ENCODE data around the gene HELB.

Gene HELB

DNA sequence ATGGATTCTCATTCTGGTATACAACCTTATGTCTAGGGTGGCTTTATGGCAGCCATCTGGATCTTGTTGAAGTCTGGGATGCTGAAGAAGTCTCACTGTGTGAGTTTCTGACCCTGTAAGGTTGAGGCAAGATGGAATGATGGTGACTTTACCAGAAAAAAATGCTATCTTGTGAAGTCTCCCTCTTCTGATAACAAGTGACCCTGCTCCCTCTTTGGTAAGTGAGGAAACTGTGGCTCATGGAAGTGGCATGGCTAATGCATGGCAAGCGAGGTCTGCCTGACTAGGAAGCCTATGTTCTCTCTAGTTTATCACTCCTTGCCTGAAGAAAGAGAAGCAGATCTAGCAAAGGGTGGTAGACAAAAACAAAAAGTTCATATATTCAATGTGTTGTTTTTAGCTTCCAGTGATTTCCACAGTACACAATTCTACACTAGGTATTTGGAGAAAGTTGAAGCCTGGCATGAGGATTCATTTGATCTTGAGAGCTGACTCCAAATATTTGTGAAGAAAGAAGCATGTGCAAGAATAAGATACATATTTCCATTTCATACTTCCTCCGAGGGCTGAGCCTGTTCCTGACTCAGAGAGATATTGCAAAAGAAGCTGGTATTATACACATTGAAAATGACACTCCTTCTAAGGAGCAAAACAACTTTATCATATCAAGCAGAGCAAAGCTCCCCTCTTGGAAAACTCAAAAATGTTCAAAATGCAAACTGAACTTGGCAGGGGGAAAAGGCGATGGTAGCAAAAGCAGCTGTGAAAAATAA is 63.6 kb downstream of the HELB start:
- no peak for DNase-seq (ENCODE audit: low read depth)

DNA sequence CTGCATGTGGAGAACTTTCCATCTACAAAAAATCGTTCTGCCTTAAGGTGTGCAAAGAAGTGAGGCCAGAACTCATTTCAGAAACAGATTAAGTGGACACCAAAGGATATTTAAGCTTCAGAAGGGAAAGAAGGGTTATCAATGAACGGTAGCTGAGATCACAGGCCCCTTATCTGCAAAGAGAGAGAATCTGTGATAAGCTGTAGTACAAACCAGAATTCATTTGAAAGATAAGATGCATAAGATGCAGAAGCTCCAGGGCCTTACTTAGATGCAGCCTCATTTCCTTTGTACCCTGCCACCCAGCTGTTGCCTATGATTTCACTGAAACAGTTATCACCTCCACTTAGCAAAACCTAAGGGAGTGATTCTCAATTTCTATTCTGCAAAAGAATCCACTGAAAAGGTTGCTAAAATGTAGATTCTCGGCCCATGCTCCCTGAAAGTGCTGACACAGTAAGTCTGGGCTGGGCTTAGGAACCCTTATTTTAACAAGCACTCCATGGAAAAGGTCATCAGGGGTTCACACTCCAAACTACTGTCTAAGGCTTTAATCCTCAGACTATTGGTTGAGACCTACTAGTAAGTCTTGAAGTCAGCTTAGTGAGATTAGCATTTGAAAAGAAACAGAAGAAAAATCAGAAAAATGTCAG is 64.8 kb downstream of the HELB start:
- DNase-seq (ENCODE audit: low read depth) = no peak

DNA sequence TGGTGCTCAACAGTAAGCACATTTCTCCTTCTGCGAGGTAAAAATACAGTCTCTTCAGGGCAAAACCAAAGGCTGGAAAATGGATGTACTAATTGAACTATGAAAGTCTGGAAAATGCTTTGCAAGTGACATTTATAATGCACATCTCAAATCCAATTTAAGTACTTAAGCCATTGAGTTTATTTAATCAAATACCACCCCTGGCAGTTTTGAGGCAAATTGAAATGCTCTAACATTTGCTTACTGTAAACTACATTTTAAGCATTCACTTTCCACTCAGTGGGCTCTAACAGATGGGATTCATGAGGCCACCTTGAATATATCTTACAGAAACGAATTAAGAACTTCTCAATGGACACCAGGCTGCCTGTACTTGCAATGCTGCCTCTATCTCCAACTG is 69.7 kb downstream of the HELB start:
- DNase-seq (ENCODE audit: low read depth) = no peak

DNA sequence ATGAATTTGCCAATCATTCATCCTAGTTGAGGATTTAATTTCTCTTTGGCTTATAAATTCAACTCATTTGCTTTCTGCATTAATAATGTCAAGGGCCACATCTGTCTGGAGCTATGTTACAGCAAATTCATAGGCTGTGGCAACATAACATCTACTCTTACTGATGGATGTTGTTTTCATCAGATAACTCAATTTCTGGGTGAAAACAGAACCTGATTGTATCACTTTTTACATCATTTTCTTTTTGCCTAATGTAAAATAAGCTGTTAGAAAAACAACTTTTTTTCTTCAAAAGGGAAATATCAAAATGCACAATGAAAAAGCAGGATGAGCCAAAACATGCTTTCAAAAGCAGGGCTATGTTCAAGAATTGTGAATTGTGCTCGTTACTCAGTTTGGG is 73.3 kb downstream of the HELB start:
- DNase-seq (ENCODE audit: low read depth) = no peak

DNA sequence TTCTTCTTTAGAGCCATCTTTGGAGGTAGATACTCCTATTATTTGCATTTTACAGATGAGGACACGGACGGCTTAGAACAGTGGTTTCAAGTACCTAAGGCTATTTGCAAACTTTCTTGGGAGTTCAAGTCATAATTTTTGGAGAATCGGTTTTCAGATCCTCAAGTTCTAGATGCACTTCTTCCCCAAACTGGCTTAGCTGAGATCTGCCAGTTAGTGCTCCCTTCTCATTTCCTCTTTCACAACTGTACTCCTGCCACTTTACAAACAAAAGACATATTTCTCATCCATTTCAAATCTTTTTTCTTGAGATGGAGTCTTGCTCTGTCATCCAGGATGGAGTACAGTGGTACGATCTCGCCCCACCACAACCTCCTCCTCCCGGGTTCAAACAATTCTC is 77.3 kb downstream of the HELB start:
- DNase-seq (ENCODE audit: low read depth) = no peak

DNA sequence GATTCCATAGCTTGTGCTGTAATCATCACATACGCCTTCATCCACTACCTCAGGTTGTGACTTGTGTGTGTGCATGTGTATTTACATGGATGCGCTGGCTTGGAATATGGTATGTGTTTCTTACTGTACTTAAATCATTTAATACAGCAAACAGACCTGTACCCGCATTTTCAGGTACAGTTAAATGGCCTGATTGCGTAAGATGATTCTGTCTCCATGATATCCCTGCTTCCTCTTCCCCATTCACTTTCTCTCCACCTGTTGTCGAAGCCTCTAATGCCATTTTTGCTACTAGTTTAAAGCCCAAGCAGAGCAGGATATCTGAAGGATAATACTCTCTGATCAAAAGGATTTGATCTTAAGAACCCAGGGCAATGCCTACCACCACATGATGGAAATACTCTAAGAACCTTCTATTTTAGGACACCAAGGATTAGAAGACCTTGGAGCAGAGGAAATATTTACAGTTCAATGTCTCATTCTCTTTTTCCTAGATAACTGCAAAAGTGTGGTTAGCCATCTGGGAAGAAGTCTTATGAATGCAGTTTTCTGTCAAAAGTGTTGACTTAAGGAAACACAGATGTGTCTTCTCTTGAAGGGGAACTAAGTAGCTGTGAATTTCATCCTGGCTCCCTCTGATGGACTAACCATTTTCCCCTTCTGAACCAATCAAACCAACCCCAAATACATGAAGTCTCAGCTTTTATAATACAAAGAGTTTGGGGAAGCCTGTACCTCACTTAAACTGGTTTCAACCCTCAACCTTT is 78.7 kb downstream of the HELB start:
- DNase-seq (ENCODE audit: low read depth) = no peak

DNA sequence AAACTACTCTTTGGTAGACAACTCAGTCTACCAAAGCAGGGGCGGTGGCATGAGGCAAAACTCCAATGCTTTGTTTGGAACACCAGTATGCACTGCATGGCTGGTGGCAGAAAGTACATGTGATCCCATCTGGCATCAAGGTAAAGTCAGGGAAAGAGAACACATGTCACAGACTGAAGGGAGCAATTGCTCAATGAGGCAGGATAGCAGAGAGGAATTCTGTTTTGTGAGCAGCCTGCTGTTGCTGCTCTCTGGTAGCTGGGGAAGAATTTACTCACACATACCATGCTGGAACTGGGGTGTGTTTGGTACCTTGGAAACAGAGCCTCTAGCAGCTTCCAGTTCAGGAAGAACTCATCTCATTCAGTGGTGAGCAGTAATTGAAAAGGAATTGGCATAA is 84.8 kb downstream of the HELB start:
- no peak for DNase-seq (ENCODE audit: low read depth)
